ENCODE measurements around the gene OCA2.

DNA sequence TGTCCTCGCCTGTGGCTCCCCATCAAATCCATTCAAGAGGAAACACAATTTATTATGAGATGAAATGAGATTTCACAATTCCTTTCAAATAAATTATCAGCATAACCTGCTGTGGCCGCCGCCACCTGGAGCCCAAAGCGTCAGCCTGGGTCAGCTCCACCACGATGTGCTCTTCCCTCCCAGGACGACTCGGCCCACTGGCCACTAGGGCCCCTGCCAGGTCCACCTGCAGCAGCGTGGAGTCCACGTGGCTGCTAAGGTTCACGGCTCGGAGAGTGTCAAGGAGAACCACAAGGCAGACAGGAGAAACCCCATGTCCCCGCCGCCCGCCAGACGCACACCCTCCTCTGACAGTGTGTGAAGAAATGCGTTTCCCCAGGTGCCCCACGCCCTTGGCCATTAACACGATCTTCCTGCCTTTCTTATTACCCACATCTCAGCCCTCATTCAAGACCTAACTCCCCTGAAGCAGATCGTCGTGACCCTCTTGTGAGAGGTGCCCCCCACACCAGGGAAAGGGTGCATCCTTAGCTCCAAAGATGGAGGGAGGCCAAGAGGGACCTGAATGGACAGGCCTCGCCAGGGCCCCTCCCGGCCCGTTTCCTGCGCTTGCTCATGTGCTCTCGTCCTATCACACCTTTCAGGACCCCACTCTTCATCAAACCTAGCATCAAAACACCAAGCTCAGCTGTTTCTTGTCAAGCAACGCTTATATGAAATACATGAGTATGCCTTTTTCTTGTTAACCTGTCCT lies 80.6 kb downstream of the OCA2 start:
- TF ChIP-seq, protein P1, sequence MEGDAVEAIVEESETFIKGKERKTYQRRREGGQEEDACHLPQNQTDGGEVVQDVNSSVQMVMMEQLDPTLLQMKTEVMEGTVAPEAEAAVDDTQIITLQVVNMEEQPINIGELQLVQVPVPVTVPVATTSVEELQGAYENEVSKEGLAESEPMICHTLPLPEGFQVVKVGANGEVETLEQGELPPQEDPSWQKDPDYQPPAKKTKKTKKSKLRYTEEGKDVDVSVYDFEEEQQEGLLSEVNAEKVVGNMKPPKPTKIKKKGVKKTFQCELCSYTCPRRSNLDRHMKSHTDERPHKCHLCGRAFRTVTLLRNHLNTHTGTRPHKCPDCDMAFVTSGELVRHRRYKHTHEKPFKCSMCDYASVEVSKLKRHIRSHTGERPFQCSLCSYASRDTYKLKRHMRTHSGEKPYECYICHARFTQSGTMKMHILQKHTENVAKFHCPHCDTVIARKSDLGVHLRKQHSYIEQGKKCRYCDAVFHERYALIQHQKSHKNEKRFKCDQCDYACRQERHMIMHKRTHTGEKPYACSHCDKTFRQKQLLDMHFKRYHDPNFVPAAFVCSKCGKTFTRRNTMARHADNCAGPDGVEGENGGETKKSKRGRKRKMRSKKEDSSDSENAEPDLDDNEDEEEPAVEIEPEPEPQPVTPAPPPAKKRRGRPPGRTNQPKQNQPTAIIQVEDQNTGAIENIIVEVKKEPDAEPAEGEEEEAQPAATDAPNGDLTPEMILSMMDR (IDR thresholded peaks at IDR 0.05): no peak
- TF ChIP-seq POLR2A (IDR thresholded peaks at IDR 0.05) (no peak), POLR2AphosphoS5 (IDR thresholded peaks at IDR 0.05) (no peak)

All from prostate gland (tissue), 2 donors.